HL-60 (cell line): ENCODE measurements around the gene FOXE3.

Source experiments
- DNase-seq, 2 experiments: peaks; one replicate each; pipeline ENCODE4 v3.0.0-alpha.2; 2010 to 2020; ENCODE audit warnings: low read depth in 1 of 2, low spot score in 1 of 2
- H3K27ac ChIP-seq: fragments of 250-450 bp; sonication (Bioruptor Pico); replicated peaks from 2 replicates; pipeline ENCODE4 v1.5.1; 2020; ENCODE audit warnings: mild to moderate bottlenecking, moderate library complexity
- H3K27me3 ChIP-seq: fragments of 250-450 bp; sonication (Bioruptor Pico); 2 replicates; pipeline ENCODE4 v1.5.1; 2021; ENCODE audit warnings: mild to moderate bottlenecking, moderate library complexity; ENCODE audit not compliant: insufficient read depth, poor library complexity, severe bottlenecking
- H3K4me3 ChIP-seq: replicated peaks from 2 replicates; pipeline ENCODE4 v1.5.1; 2011; ENCODE audit warnings: mild to moderate bottlenecking, control low read depth, low read length; ENCODE audit not compliant: insufficient read depth
- GABPA ChIP-seq: IDR thresholded peaks from 2 replicates; pipeline ENCODE4 v1.6.1; 2012; ENCODE audit warnings: low read depth
- POLR2AphosphoS5 ChIP-seq: IDR thresholded peaks from 2 replicates; pipeline ENCODE4 v1.6.1; 2012; ENCODE audit warnings: low read depth
- SPI1 ChIP-seq: IDR thresholded peaks from 2 replicates; pipeline ENCODE4 v1.6.1; 2012; ENCODE audit warnings: low read depth, mild to moderate bottlenecking, borderline replicate concordance
- TF ChIP-seq, protein P1 (sequence below): IDR thresholded peaks from one replicate; pipeline ENCODE4 v1.5.1; 2011; ENCODE audit warnings: low read length, control low read depth, inconsistent platforms; ENCODE audit not compliant: insufficient read depth
- TF ChIP-seq, protein P2 (sequence below): IDR thresholded peaks from 2 replicates; pipeline ENCODE4 v1.6.1; 2012; ENCODE audit warnings: low read depth; ENCODE audit not compliant: insufficient replicate concordance

FOXE3 gene

DNA sequence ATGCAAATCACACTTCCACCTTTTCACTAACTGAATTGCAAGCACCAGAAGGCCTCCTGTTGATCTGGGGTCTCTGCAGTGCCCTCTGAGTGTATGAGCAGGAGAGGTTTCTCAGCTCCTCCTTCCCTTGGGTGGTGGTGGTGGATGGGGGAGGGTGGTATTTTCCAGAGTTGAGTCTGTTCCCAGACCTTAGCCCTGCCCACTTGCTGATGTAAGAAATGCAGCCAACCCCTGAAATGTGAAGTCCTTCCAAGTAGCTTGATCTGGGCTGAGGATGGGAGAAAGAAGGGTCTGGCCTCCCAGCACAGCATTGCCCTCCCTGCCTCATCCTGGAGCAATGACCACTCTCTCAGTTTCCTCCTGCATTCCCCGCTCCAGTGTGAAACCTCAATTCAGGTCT, 15.4 kb downstream of the FOXE3 start:
- no peak for DNase-seq
- peaks cover 18% of the 10 kb centered on the region for H3K27me3 ChIP-seq
- no peak for TF ChIP-seq GABPA
- TF ChIP-seq, protein P1, sequence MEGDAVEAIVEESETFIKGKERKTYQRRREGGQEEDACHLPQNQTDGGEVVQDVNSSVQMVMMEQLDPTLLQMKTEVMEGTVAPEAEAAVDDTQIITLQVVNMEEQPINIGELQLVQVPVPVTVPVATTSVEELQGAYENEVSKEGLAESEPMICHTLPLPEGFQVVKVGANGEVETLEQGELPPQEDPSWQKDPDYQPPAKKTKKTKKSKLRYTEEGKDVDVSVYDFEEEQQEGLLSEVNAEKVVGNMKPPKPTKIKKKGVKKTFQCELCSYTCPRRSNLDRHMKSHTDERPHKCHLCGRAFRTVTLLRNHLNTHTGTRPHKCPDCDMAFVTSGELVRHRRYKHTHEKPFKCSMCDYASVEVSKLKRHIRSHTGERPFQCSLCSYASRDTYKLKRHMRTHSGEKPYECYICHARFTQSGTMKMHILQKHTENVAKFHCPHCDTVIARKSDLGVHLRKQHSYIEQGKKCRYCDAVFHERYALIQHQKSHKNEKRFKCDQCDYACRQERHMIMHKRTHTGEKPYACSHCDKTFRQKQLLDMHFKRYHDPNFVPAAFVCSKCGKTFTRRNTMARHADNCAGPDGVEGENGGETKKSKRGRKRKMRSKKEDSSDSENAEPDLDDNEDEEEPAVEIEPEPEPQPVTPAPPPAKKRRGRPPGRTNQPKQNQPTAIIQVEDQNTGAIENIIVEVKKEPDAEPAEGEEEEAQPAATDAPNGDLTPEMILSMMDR, result no peak
- no peak for TF ChIP-seq SPI1
- TF ChIP-seq, protein P2, sequence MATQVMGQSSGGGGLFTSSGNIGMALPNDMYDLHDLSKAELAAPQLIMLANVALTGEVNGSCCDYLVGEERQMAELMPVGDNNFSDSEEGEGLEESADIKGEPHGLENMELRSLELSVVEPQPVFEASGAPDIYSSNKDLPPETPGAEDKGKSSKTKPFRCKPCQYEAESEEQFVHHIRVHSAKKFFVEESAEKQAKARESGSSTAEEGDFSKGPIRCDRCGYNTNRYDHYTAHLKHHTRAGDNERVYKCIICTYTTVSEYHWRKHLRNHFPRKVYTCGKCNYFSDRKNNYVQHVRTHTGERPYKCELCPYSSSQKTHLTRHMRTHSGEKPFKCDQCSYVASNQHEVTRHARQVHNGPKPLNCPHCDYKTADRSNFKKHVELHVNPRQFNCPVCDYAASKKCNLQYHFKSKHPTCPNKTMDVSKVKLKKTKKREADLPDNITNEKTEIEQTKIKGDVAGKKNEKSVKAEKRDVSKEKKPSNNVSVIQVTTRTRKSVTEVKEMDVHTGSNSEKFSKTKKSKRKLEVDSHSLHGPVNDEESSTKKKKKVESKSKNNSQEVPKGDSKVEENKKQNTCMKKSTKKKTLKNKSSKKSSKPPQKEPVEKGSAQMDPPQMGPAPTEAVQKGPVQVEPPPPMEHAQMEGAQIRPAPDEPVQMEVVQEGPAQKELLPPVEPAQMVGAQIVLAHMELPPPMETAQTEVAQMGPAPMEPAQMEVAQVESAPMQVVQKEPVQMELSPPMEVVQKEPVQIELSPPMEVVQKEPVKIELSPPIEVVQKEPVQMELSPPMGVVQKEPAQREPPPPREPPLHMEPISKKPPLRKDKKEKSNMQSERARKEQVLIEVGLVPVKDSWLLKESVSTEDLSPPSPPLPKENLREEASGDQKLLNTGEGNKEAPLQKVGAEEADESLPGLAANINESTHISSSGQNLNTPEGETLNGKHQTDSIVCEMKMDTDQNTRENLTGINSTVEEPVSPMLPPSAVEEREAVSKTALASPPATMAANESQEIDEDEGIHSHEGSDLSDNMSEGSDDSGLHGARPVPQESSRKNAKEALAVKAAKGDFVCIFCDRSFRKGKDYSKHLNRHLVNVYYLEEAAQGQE, result no peak
- TF ChIP-seq POLR2AphosphoS5, result no peak
- no peak overlapping the region for H3K4me3 ChIP-seq
- H3K27ac ChIP-seq, result no peak overlapping the region

DNA sequence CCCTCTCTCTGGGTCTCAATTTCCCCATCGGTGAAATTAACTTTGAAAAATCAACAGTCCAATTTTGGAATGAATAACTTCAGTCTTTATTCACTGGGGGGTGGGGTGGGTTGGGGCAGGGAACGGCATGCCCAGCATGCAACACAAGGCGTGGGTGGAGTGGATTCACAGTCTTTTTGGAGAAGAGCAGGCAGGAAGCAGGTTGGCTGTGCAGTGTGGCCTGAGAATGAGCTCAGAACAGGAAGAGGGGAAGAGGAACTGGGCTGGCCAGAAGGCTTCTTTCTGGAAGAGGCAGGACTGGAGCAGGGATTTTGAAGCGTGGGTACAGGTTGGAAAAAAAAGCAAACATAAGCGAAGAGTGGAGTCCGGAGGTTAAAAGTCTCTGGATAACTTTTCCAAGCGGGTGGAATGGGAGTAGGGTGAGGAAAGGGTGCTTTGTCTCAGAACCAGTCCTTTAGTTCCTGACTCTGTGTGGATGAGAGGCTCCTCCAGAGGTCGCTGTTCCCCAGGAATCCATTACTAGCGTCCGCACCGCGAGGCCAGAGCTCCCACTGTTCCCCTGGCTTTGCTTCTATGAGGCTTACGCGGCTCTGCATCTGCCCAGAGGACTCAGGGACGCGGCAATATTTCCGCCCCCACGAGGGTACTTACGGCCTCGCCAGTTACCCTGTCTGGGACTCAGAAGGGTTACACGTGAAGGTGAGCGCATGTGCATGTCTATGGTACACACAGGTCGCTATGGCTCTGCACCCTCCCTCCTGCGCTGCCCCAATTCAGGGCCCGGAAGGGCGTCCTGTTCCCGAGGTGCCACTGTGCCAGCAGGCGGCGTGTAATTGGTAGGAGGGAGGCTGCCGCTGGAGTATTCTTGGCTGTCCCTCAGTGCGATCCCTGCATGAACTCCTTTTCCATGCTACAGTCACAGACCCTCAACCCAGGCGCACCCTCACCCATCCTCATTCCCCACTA, 16.3 kb downstream of the FOXE3 start:
- Histone ChIP-seq H3K27ac (no peak overlapping the region), H3K4me3 (no peak overlapping the region), H3K27me3 (peaks cover 18% of the 10 kb centered on the region)
- DNase-seq, result peak; percentile 49 to 66
- TF ChIP-seq, protein P1, result peak; percentile 66
- peak; percentile 91 for TF ChIP-seq SPI1
- no peak for TF ChIP-seq GABPA
- TF ChIP-seq, protein P2, result no peak

DNA sequence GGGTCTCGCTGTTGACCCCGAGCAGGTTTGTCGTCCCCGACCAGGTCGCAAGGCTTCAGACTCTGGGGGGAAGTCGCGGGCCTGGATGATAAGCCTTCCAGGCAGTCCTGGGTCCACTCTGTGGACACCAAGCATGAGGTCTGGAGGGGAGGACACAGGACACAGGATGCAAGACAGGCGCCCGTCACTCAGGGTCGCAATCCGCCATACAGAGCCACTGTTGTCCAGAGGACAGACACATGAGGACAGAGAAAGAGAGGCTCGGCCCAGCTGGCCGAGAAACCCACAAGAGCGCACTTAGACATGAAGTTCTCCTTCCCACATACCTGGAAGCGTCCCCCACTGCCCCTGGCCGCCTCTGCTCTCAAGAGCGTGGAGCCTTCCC, 16.9 kb downstream of the FOXE3 start:
- no peak for TF ChIP-seq SPI1
- H3K27me3 ChIP-seq, result peaks cover 18% of the 10 kb centered on the region
- H3K4me3 ChIP-seq, result no peak overlapping the region
- no peak for DNase-seq
- H3K27ac ChIP-seq, result no peak overlapping the region

DNA sequence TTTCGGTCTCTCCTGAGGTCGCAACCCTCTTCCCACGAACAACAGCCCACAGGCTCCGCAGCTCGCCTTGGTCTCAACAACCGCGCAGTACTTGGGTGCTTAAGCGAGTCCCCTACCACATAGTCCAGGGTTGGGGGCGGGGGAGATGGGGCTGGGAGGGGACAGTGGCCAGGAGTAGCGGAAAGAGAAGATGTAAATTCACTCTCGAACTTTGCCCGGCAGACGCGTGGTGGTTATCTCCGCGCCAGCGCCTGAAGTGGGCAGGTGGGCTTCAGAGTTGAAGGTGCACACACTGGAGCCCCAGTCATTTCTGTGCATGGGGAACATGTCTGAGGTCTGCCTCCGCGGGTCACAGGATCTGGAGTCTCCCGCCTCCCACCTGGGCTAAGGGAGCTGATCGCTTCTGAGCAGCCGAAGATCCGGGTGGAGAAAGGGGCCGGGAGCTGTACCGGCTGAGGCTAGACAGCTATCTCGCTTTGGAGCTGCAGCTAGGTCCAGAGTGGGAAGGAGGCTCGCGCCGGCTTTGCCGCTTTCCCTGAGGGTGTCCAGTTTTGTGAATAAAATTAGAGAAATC, 17.5 kb downstream of the FOXE3 start:
- H3K27me3 ChIP-seq, result peaks cover 20% of the 10 kb centered on the region
- H3K4me3 ChIP-seq, result no peak overlapping the region

More for the DNA sequence above, 17.5 kb downstream of the FOXE3 start:
- H3K27ac ChIP-seq, result no peak overlapping the region
- no peak for DNase-seq
- no peak for TF ChIP-seq SPI1
- no peak for TF ChIP-seq GABPA
- no peak for TF ChIP-seq POLR2AphosphoS5
- TF ChIP-seq, protein P2, result no peak
- TF ChIP-seq, protein P1, result no peak
